SK-N-MC (cell line): ENCODE measurements around the gene OR10X1.

ENCODE experiments used
- DNase-seq: peaks from one replicate; pipeline ENCODE4 v3.0.0-alpha.2; 2011; ENCODE audit warnings: low read depth, low spot score
- H3K27ac ChIP-seq: fragments of 200-600 bp; sonication (generic); 2 replicates; pipeline ENCODE4 v1.5.1; 2016; ENCODE audit warnings: mixed run types
- H3K36me3 ChIP-seq: fragments of 200-600 bp; sonication (generic); 2 replicates; pipeline ENCODE4 v1.6.1; 2017; ENCODE audit warnings: antibody characterized with exemption, low read length, mixed read lengths; ENCODE audit not compliant: insufficient read depth
- H3K4me3 ChIP-seq: fragments of 200-600 bp; sonication (generic); 2 replicates; pipeline ENCODE4 v1.5.1; 2016
- H3K9ac ChIP-seq: fragments of 200-600 bp; sonication (generic); 2 replicates; pipeline ENCODE4 v1.8.0; 2017; ENCODE audit warnings: mixed run types, mixed read lengths; ENCODE audit not compliant: insufficient read length
- H3K9me3 ChIP-seq: fragments of 200-600 bp; sonication (generic); 2 replicates; pipeline ENCODE4 v1.6.1; 2017; ENCODE audit warnings: low read depth, mild to moderate bottlenecking, antibody characterized with exemption, low read length, moderate library complexity, mixed read lengths
- EZH2 ChIP-seq: fragments of 200-600 bp; sonication (generic); IDR thresholded peaks from one replicate; pipeline ENCODE4 v1.6.1; 2017; ENCODE audit warnings: antibody characterized with exemption
- FOXP2 ChIP-seq: optimal IDR thresholded peaks from 2 replicates; pipeline ENCODE3; 2011; ENCODE audit warnings: mild to moderate bottlenecking, moderate library complexity; ENCODE audit not compliant: insufficient read depth; ENCODE audit errors: extremely low read length, control extremely low read depth
- POLR2AphosphoS5 ChIP-seq: IDR thresholded peaks from 2 replicates; pipeline ENCODE4 v1.6.1; 2012; ENCODE audit warnings: mild to moderate bottlenecking, low read depth, low read length, borderline replicate concordance

The OR10X1 gene

GRCh38 chr1:158534496-158534895, 45.2 kb downstream of the OR10X1 start:
- Histone ChIP-seq H3K9me3 (no peaks in the 10 kb centered on the region), H3K4me3 (no peak overlapping the region), H3K27ac (no peak overlapping the region), H3K36me3 (no peaks in the 10 kb centered on the region), H3K9ac (no peak overlapping the region)
- DNase-seq = no peak
- no peak for TF ChIP-seq POLR2AphosphoS5
- no peak for TF ChIP-seq EZH2
- no peak for TF ChIP-seq FOXP2
